Glomerular visceral epithelial cell (primary cell): ENCODE measurements around the gene ADAMTSL3.

Source experiments
- DNase-seq: peaks from one replicate; pipeline ENCODE4 v3.0.0-alpha.2; 2016; ENCODE audit errors: extremely low spot score

ADAMTSL3 gene

GRCh38 chr15:83978588-83978987 is 324.7 kb downstream of the ADAMTSL3 start:
- DNase-seq = no peak

- no peak for DNase-seq
Observed at GRCh38 chr15:83980637-83981036, 326.7 kb downstream of the ADAMTSL3 start.

- no peak for DNase-seq
Observed at GRCh38 chr15:83982748-83983147, 328.8 kb downstream of the ADAMTSL3 start.

GRCh38 chr15:83983634-83984458 is 329.9 kb downstream of the ADAMTSL3 start:
- DNase-seq = no peak

GRCh38 chr15:83984601-83985000 is 330.7 kb downstream of the ADAMTSL3 start:
- DNase-seq = no peak

GRCh38 chr15:83991163-83991562 is 337.2 kb downstream of the ADAMTSL3 start:
- DNase-seq = no peak

- no peak for DNase-seq
Observed at GRCh38 chr15:83992324-83993031, 338.6 kb downstream of the ADAMTSL3 start.

- no peak for DNase-seq
Observed at GRCh38 chr15:83993591-83993990, 339.7 kb downstream of the ADAMTSL3 start.

GRCh38 chr15:83998486-83998885 is 344.6 kb downstream of the ADAMTSL3 start:
- DNase-seq = peak; percentile 26

- peak; percentile 74 for DNase-seq
Observed at GRCh38 chr15:83999396-84000135, 345.6 kb downstream of the ADAMTSL3 start.

- no peak for DNase-seq
Observed at GRCh38 chr15:84001037-84001436, 347.1 kb downstream of the ADAMTSL3 start.

- DNase-seq = no peak
Observed at GRCh38 chr15:84001655-84002054, 347.7 kb downstream of the ADAMTSL3 start.

GRCh38 chr15:84003791-84004503 is 350.0 kb downstream of the ADAMTSL3 start:
- DNase-seq = no peak

- no peak for DNase-seq
Observed at GRCh38 chr15:84006421-84006820, 352.5 kb downstream of the ADAMTSL3 start.

- DNase-seq = no peak
Observed at GRCh38 chr15:84009616-84010015, 355.7 kb downstream of the ADAMTSL3 start.

- DNase-seq = no peak
Observed at GRCh38 chr15:84010246-84010645, 356.3 kb downstream of the ADAMTSL3 start.

- no peak for DNase-seq
Observed at GRCh38 chr15:84016371-84016770, 362.4 kb downstream of the ADAMTSL3 start.

- DNase-seq = no peak
Observed at GRCh38 chr15:84022516-84022915, 368.6 kb downstream of the ADAMTSL3 start.

- peak; percentile 21 for DNase-seq
Observed at GRCh38 chr15:84023636-84024035, 369.7 kb downstream of the ADAMTSL3 start.

GRCh38 chr15:84033793-84034553 is 380.1 kb downstream of the ADAMTSL3 start:
- peak; percentile 22 for DNase-seq
